WTC11 (cell line): ENCODE results near the gene STIP1. TPM values are rescaled to one million over a fixed set of nuclear protein-coding genes. Genes with fewer than 3 reads are reported as not detected.

Experiments
- ATAC-seq: fragments of 200-7000 bp; cut with Tn5 transposase; 2 replicates; pipeline ENCODE4 v1.10.0; 2021; ENCODE audit warnings: mild to moderate bottlenecking, moderate library complexity
- CTCF ChIA-PET: fragments of 300-600 bp; sonication (Branson Sonifier 250); formaldehyde crosslinking; loops from one replicate; lab custom pipeline; 2021; ENCODE audit warnings: antibody characterized with exemption; lab: Charles Lee
- POLR2A ChIA-PET: fragments of 350-600 bp; sonication (Branson Sonifier 250); formaldehyde crosslinking; loops from one replicate; lab custom pipeline; 2021; ENCODE audit warnings: antibody characterized with exemption; lab: Charles Lee
- DNase-seq: peaks from one replicate; pipeline ENCODE4 v3.0.0; 2021; ENCODE audit warnings: low spot score
- H3K27ac Mint-ChIP-seq: 2 replicates; pipeline ENCODE4 v1.8.0; 2021; ENCODE audit warnings: mixed read lengths
- H3K27me3 Mint-ChIP-seq: 2 replicates; pipeline ENCODE4 v1.8.0; 2021; ENCODE audit warnings: low read depth, mild to moderate bottlenecking, moderate library complexity, mixed read lengths
- H3K36me3 Mint-ChIP-seq: 2 replicates; pipeline ENCODE4 v1.8.0; 2021; ENCODE audit warnings: mixed read lengths
- H3K4me1 Mint-ChIP-seq: 2 replicates; pipeline ENCODE4 v1.8.0; 2022; ENCODE audit warnings: mixed read lengths
- H3K4me3 Mint-ChIP-seq: 2 replicates; pipeline ENCODE4 v1.8.0; 2021; ENCODE audit warnings: mild to moderate bottlenecking, moderate library complexity, mixed read lengths
- H3K9me3 Mint-ChIP-seq: 2 replicates; pipeline ENCODE4 v1.8.0; 2021; ENCODE audit warnings: mixed read lengths
- E2F5 ChIP-seq: sonication (generic); formaldehyde crosslinking; IDR thresholded peaks from 2 replicates; pipeline ENCODE4 v1.8.1; 2022; ENCODE audit warnings: mild to moderate bottlenecking, moderate library complexity, missing genetic modification reagents
- EMX1 ChIP-seq: fragments of 250-450 bp; sonication (Bioruptor Pico); IDR thresholded peaks from 2 replicates; pipeline ENCODE4 v1.8.0; 2021; ENCODE audit warnings: mild to moderate bottlenecking
- FOXP1 ChIP-seq: sonication (generic); formaldehyde crosslinking; IDR thresholded peaks from 2 replicates; pipeline ENCODE4 v1.8.0; 2022; ENCODE audit warnings: missing genetic modification reagents, mild to moderate bottlenecking, moderate library complexity, borderline replicate concordance
- IRF1 ChIP-seq: sonication (generic); formaldehyde crosslinking; IDR thresholded peaks from 2 replicates; pipeline ENCODE4 v1.8.0; 2023; ENCODE audit warnings: missing genetic modification reagents
- MLX ChIP-seq: sonication (generic); formaldehyde crosslinking; IDR thresholded peaks from 2 replicates; pipeline ENCODE4 v1.8.1; 2023; ENCODE audit warnings: mild to moderate bottlenecking, missing genetic modification reagents, moderate library complexity
- NFYB ChIP-seq: sonication (generic); formaldehyde crosslinking; conservative IDR thresholded peaks from 2 replicates; pipeline ENCODE4 v1.8.0; 2022; ENCODE audit warnings: low read depth, missing genetic modification reagents
- PREB ChIP-seq: sonication (generic); formaldehyde crosslinking; IDR thresholded peaks from 2 replicates; pipeline ENCODE4 v1.8.1; 2022; ENCODE audit warnings: mild to moderate bottlenecking, missing genetic modification reagents, moderate library complexity, borderline replicate concordance
- SMAD3 ChIP-seq: sonication (generic); formaldehyde crosslinking; IDR thresholded peaks from 2 replicates; pipeline ENCODE4 v1.8.0; 2022; ENCODE audit warnings: missing genetic modification reagents, mild to moderate bottlenecking, borderline replicate concordance
- SP1 ChIP-seq: sonication (generic); formaldehyde crosslinking; conservative IDR thresholded peaks from 2 replicates; pipeline ENCODE4 v1.8.1; 2022; ENCODE audit warnings: missing genetic modification reagents
- TCF7 ChIP-seq: sonication (generic); formaldehyde crosslinking; IDR thresholded peaks from 2 replicates; pipeline ENCODE4 v1.8.0; 2022; ENCODE audit warnings: mild to moderate bottlenecking, low read depth, missing genetic modification reagents, moderate library complexity
- ZNF121 ChIP-seq: sonication (generic); formaldehyde crosslinking; IDR thresholded peaks from 2 replicates; pipeline ENCODE4 v1.8.0; 2023; ENCODE audit warnings: missing genetic modification reagents
- ZNF138 ChIP-seq: sonication (generic); formaldehyde crosslinking; conservative IDR thresholded peaks from 2 replicates; pipeline ENCODE4 v1.8.1; 2022; ENCODE audit warnings: mild to moderate bottlenecking, moderate library complexity, missing genetic modification reagents
- ZNF232 ChIP-seq: sonication (generic); formaldehyde crosslinking; IDR thresholded peaks from 2 replicates; pipeline ENCODE4 v1.8.0; 2022; ENCODE audit warnings: mild to moderate bottlenecking, missing genetic modification reagents
- ZNF396 ChIP-seq: fragments of 250-450 bp; sonication (Bioruptor Pico); IDR thresholded peaks from 2 replicates; pipeline ENCODE4 v1.8.0; 2021; ENCODE audit warnings: mild to moderate bottlenecking, moderate library complexity, borderline replicate concordance
- ZNF512 ChIP-seq: sonication (generic); formaldehyde crosslinking; IDR thresholded peaks from 2 replicates; pipeline ENCODE4 v1.8.1; 2022; ENCODE audit warnings: missing genetic modification reagents, borderline replicate concordance
- total RNA-seq: library from RNA; stranded (reverse); gene quantifications from 3 replicates; pipeline ENCODE4 v1.2.3, GENCODE V29; 2021
- TF ChIP-seq, protein P1 (sequence below): fragments of 250-450 bp; sonication (Bioruptor Pico); IDR thresholded peaks from 2 replicates; pipeline ENCODE4 v2.1.2; 2022; ENCODE audit warnings: mild to moderate bottlenecking, moderate library complexity
- TF ChIP-seq, protein P2 (sequence below): sonication (generic); formaldehyde crosslinking; IDR thresholded peaks from 2 replicates; pipeline ENCODE4 v1.8.0; 2022; ENCODE audit warnings: mild to moderate bottlenecking, missing genetic modification reagents
- TF ChIP-seq, protein P3 (sequence below): fragments of 250-450 bp; sonication (Bioruptor Pico); IDR thresholded peaks from 2 replicates; pipeline ENCODE4 v1.9.0; 2021; ENCODE audit warnings: moderate library complexity, mild to moderate bottlenecking, inconsistent platforms, borderline replicate concordance

STIP1 gene
- total RNA-seq, 1 experiment from 2014 or later: 296 TPM

GRCh38 chr11:64156235-64157011 lies 29.5 kb upstream of the STIP1 start:
- no peak for TF ChIP-seq EMX1 (CRISPR knock-in tag)
- no peak for TF ChIP-seq ZNF512 (CRISPR knock-in tag)
- TF ChIP-seq TCF7 (CRISPR knock-in tag): no peak
- TF ChIP-seq, protein P1, sequence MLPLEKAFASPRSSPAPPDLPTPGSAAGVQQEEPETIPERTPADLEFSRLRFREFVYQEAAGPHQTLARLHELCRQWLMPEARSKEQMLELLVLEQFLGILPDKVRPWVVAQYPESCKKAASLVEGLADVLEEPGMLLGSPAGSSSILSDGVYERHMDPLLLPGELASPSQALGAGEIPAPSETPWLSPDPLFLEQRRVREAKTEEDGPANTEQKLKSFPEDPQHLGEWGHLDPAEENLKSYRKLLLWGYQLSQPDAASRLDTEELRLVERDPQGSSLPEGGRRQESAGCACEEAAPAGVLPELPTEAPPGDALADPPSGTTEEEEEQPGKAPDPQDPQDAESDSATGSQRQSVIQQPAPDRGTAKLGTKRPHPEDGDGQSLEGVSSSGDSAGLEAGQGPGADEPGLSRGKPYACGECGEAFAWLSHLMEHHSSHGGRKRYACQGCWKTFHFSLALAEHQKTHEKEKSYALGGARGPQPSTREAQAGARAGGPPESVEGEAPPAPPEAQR (CRISPR knock-in tag): no peak
- TF ChIP-seq ZNF396 (CRISPR knock-in tag): no peak
- TF ChIP-seq SP1 (CRISPR knock-in tag): no peak
- no peak for TF ChIP-seq SMAD3
- TF ChIP-seq, protein P2, sequence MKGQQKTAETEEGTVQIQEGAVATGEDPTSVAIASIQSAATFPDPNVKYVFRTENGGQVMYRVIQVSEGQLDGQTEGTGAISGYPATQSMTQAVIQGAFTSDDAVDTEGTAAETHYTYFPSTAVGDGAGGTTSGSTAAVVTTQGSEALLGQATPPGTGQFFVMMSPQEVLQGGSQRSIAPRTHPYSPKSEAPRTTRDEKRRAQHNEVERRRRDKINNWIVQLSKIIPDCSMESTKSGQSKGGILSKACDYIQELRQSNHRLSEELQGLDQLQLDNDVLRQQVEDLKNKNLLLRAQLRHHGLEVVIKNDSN: no peak
- TF ChIP-seq ZNF232 (CRISPR knock-in tag): no peak
- TF ChIP-seq PREB (CRISPR knock-in tag): no peak
- TF ChIP-seq ZNF138: no peak
- no peak for TF ChIP-seq FOXP1
- no peak for TF ChIP-seq E2F5
- no peak for TF ChIP-seq MLX
- no peak for TF ChIP-seq IRF1 (CRISPR knock-in tag)
- no peak for TF ChIP-seq NFYB
- no peak for TF ChIP-seq ZNF121
- TF ChIP-seq, protein P3, sequence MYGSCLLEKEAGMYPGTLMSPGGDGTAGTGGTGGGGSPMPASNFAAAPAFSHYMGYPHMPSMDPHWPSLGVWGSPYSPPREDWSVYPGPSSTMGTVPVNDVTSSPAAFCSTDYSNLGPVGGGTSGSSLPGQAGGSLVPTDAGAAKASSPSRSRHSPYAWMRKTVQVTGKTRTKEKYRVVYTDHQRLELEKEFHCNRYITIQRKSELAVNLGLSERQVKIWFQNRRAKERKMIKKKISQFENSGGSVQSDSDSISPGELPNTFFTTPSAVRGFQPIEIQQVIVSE (CRISPR knock-in tag): no peak
- peaks cover 6% of the 10 kb centered on the region; the same call in 1 of the 2 replicates for H3K36me3 Mint-ChIP-seq
- DNase-seq (no peak), ATAC-seq (no peak)
- no peak overlapping the region for H3K4me3 Mint-ChIP-seq
- CTCF ChIA-PET: interaction anchor here (0.7 kb wide), 1 partner anchor 115 kb away, joined by 3 read pairs; no protein-coding TSS in a partner anchor
- POLR2A ChIA-PET: no interaction called here
- peaks cover 5% of the 10 kb centered on the region; the same call in 1 of the 2 replicates for H3K9me3 Mint-ChIP-seq
- no peak overlapping the region for H3K27ac Mint-ChIP-seq
- H3K27me3 Mint-ChIP-seq: peaks cover 2% of the 10 kb centered on the region; the same call in 1 of the 2 replicates
- peaks cover 21% of the 10 kb centered on the region for H3K4me1 Mint-ChIP-seq
